HT1080 (cell line): ENCODE measurements around the gene IRF2. TPM values are rescaled to one million over a fixed set of nuclear protein-coding genes. Genes with fewer than 3 reads are reported as not detected.

Source experiments
- DNase-seq: peaks from one replicate; pipeline ENCODE4 v3.0.0-alpha.2; 2015; ENCODE audit warnings: low read depth
- total RNA-seq: library from RNA; depleted of rRNA; stranded (reverse); fragments of >200 nt; shearing (Covaris generic); gene quantifications from 2 replicates; pipeline ENCODE4 v1.2.3, GENCODE V29; 2014

The IRF2 gene
- total RNA-seq, 1 experiment from 2014 or later = 22.8 TPM

GRCh38 chr4:184370711-184371389 is 103.5 kb downstream of the IRF2 start:
- no peak for DNase-seq

GRCh38 chr4:184369871-184370270 is 104.5 kb downstream of the IRF2 start:
- no peak for DNase-seq

- DNase-seq = no peak
Observed at GRCh38 chr4:184368731-184369130, 105.6 kb downstream of the IRF2 start.

GRCh38 chr4:184368290-184368689 is 106.1 kb downstream of the IRF2 start:
- no peak for DNase-seq

GRCh38 chr4:184364100-184364921 is 110.0 kb downstream of the IRF2 start:
- DNase-seq = no peak

- DNase-seq = no peak
Observed at GRCh38 chr4:184363258-184363657, 111.1 kb downstream of the IRF2 start.

- no peak for DNase-seq
Observed at GRCh38 chr4:184362396-184362795, 112.0 kb downstream of the IRF2 start.

GRCh38 chr4:184361443-184361842 is 112.9 kb downstream of the IRF2 start:
- DNase-seq = no peak

- DNase-seq = no peak
Observed at GRCh38 chr4:184359888-184360287, 114.5 kb downstream of the IRF2 start.

GRCh38 chr4:184358521-184359232 is 115.7 kb downstream of the IRF2 start:
- DNase-seq = no peak

GRCh38 chr4:184357772-184358171 is 116.6 kb downstream of the IRF2 start:
- DNase-seq = no peak

- no peak for DNase-seq
Observed at GRCh38 chr4:184357165-184357564, 117.2 kb downstream of the IRF2 start.

- no peak for DNase-seq
Observed at GRCh38 chr4:184356366-184356765, 118.0 kb downstream of the IRF2 start.

- DNase-seq = no peak
Observed at GRCh38 chr4:184355857-184356256, 118.5 kb downstream of the IRF2 start.

- DNase-seq = peak; percentile 95
Observed at GRCh38 chr4:184355111-184355604, 119.2 kb downstream of the IRF2 start.

- DNase-seq = no peak
Observed at GRCh38 chr4:184352891-184353290, 121.5 kb downstream of the IRF2 start.

GRCh38 chr4:184351560-184352451 is 122.5 kb downstream of the IRF2 start:
- DNase-seq = no peak

GRCh38 chr4:184350964-184351363 is 123.4 kb downstream of the IRF2 start:
- no peak for DNase-seq

GRCh38 chr4:184350213-184350817 is 124.0 kb downstream of the IRF2 start:
- DNase-seq = no peak

- no peak for DNase-seq
Observed at GRCh38 chr4:184349283-184350039, 124.9 kb downstream of the IRF2 start.
